ENCODE data around the gene PSME3IP1. TPM values are rescaled to one million over a fixed set of nuclear protein-coding genes. Genes with fewer than 3 reads are reported as not detected.

PSME3IP1 gene
- total and polyA plus RNA-seq, 2 of the 8 experiments (the other 6 are each of a cell fraction or from before 2014, with no cell fraction given) = 95.1 to 98.3 TPM

DNA sequence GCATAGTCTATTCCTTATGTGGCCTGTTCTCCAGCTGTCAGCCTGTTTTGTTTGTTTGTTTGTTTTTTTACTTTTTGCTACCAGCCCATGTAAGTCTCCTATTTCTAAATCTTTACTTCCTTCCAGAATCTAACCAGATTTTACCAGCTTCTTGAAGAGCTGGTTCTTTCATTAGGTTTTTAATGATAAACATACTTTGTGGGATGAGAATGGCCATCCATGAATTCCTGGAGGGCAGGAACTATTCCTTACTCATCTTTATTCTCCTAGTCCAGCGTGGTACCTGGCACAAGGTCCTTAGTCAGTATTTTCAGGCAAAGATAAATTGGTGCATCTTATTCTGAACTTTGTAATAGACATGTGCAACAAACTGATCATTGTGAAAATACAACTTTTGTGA lies 17.6 kb upstream of the PSME3IP1 start:
- no peaks in the 10 kb centered on the region for H3K79me1 ChIP-seq (ENCODE audit: low read depth, low read length)
- no peak overlapping the region for H4K5ac ChIP-seq (ENCODE audit: insufficient read length, low read depth, low read length)
- peaks cover 0 to 5% of the 10 kb centered on the region in 2 experiments; a peak in 1 of 4 replicates for H3K79me2 ChIP-seq (ENCODE audit: control insufficient read depth in 1 of 2, insufficient read depth in 2 of 2, low read length in 2 of 2)
- POLR2A ChIA-PET (ENCODE audit: partially characterized antibody) = no interaction called here
- no peak overlapping the region for H3K4me3 ChIP-seq (ENCODE audit: extremely low read depth in 1 of 4, insufficient read depth in 2 of 4, low read depth in 3 of 4, low read length in 4 of 4)
- H3K14ac ChIP-seq (ENCODE audit: insufficient read length) = no peak overlapping the region
- H3K4me2 ChIP-seq (ENCODE audit: insufficient read depth in 1 of 2, low read depth in 2 of 2, low read length in 2 of 2) = no peak overlapping the region
- TF ChIP-seq RBBP5 (IDR thresholded peaks at IDR 0.05; ENCODE audit: borderline replicate concordance, low read depth, low read length) = no peak
- H2BK12ac ChIP-seq (ENCODE audit: low read depth, low read length) = no peak overlapping the region
- H2BK20ac ChIP-seq (ENCODE audit: low read length) = no peak overlapping the region
- no peak overlapping the region for H3K9ac ChIP-seq (replicated peaks in 1 of 4; ENCODE audit: extremely low read depth in 1 of 4, low read depth in 3 of 4, low read length in 3 of 4)
- no peak overlapping the region for H2BK120ac ChIP-seq (replicated peaks; ENCODE audit: low read depth, low read length)
- no peak overlapping the region for H2BK15ac ChIP-seq (ENCODE audit: low read length)
- H3K23me2 ChIP-seq (ENCODE audit: low read depth, low read length) = no peaks in the 10 kb centered on the region
- H3K4ac ChIP-seq (replicated peaks; ENCODE audit: insufficient read length, low read depth, low read length) = no peak overlapping the region
- no peak overlapping the region for H3K56ac ChIP-seq (replicated peaks; ENCODE audit: insufficient read length, low read depth, low read length)
- H3K23ac ChIP-seq (ENCODE audit: insufficient read length) = no peak overlapping the region
- H4K20me1 ChIP-seq (replicated peaks in 1 of 2; ENCODE audit: control insufficient read depth in 1 of 2, insufficient read depth in 2 of 2, low read length in 2 of 2) = peaks cover 0 to 1% of the 10 kb centered on the region in 2 experiments
- H3K27ac ChIP-seq (ENCODE audit: low read depth, low read length) = no peak overlapping the region
- H3K27me3 ChIP-seq (replicated peaks in 1 of 4; ENCODE audit: control insufficient read depth in 3 of 4, extremely low read depth in 1 of 4, insufficient read depth in 3 of 4, low read length in 3 of 4) = no peaks in the 10 kb centered on the region
- no peaks in the 10 kb centered on the region for H3K4me1 ChIP-seq (replicated peaks in 1 of 4; ENCODE audit: control insufficient read depth in 3 of 4, insufficient read depth in 4 of 4, low read length in 3 of 4)
- FAIRE-seq (no peak), DNase-seq (ENCODE audit: low read depth in 1 of 2, low spot score in 2 of 2) (no peak)
- CTCF ChIA-PET (ENCODE audit: partially characterized antibody) = interaction anchor here (1.4 kb wide), 1 partner anchor 10 kb away, joined by 5 read pairs; no protein-coding TSS in a partner anchor
- peaks cover 2 to 32% (median 13%) of the 10 kb centered on the region in 4 experiments; a peak in 7 of 8 replicates for H3K36me3 ChIP-seq (ENCODE audit: control insufficient read depth in 2 of 4, insufficient read depth in 4 of 4, low read length in 3 of 4)
- no peak overlapping the region for H4K91ac ChIP-seq (replicated peaks; ENCODE audit: insufficient read length, low read length)
- no peak overlapping the region for H2AFZ ChIP-seq (ENCODE audit: low read length)
- no peak overlapping the region for H2BK5ac ChIP-seq (ENCODE audit: low read depth, low read length)
- no peak overlapping the region for H4K8ac ChIP-seq (ENCODE audit: extremely low read depth, insufficient read depth, low read length)
- no peak overlapping the region for H3K18ac ChIP-seq (ENCODE audit: extremely low read depth, low read length)
- WGBS, 2 experiments (ENCODE audit: extremely low coverage in 1 of 2, insufficient coverage in 1 of 2, insufficient read length in 1 of 2, insufficient replicate concordance in 2 of 2, low coverage in 1 of 2, low lambda C conversion rate in 2 of 2, missing lambda C conversion rate in 1 of 2) = 94% methylated on average over 1 of the region's 1 CpG; no CpG with 5 or more reads in 1 of the 2 experiments
- no peak overlapping the region for H2AK5ac ChIP-seq (ENCODE audit: low read depth, low read length)
- peaks cover 0 to 7% of the 10 kb centered on the region in 2 experiments; a peak in 2 of 4 replicates for H3K9me3 ChIP-seq (ENCODE audit: insufficient read depth in 2 of 2, low read depth in 1 of 2, low read length in 1 of 2)
